Endothelial cell of umbilical vein (primary cell): ENCODE results near the gene SHPK. TPM values are rescaled to one million over a fixed set of nuclear protein-coding genes. Genes with fewer than 3 reads are reported as not detected.

Source experiments
- BruUV-seq: library from RNA; stranded (reverse); fragments of 400-500 nt; replicated peaks from 2 replicates; lab custom pipeline; 2021; lab: Mats Ljungman, UMichigan
- CTCF ChIA-PET: fragments of 300-600, 350-600 bp; sonication (Branson Sonifier 250); formaldehyde crosslinking; loops from one replicate; lab custom pipeline; 2021; ENCODE audit warnings: antibody characterized with exemption, inconsistent platforms; lab: Charles Lee
- POLR2A ChIA-PET: fragments of 300-600, 350-600 bp; sonication (Branson Sonifier 250); formaldehyde crosslinking; loops from one replicate; lab custom pipeline; 2021; ENCODE audit warnings: antibody characterized with exemption, inconsistent platforms; lab: Charles Lee
- DNase-seq: peaks from one replicate; pipeline ENCODE4 v3.0.0-alpha.2; 2011; ENCODE audit warnings: low read depth, low spot score
- FAIRE-seq: peaks from 2 replicates; lab custom pipeline; 2011; peaks lifted over from hg19 to GRCh38; lab: Jason Lieb, UNC
- H2AFZ ChIP-seq: 2 replicates; pipeline ENCODE4 v1.6.0; 2012; ENCODE audit warnings: low read depth, low read length, control low read depth, inconsistent platforms
- H3K27ac ChIP-seq: 2 replicates; pipeline ENCODE4 v1.5.1; 2011; ENCODE audit warnings: low read depth, mild to moderate bottlenecking, control low read depth, low read length, moderate library complexity; ENCODE audit not compliant: insufficient read depth
- H3K27me3 ChIP-seq, 2 experiments: 2 replicates each; pipeline versions ENCODE4 v1.6.0 to v1.6.1; 2011; ENCODE audit warnings: low read length in 2 of 2, mixed read lengths in 1 of 2; ENCODE audit not compliant: control insufficient read depth in 2 of 2, insufficient read depth in 2 of 2
- H3K36me3 ChIP-seq, 2 experiments: 2 replicates in 1 of 2; 3 replicates in 1 of 2; pipeline ENCODE4 v1.5.1; 2011; ENCODE audit warnings: low read length in 2 of 2, mild to moderate bottlenecking in 1 of 2, moderate library complexity in 1 of 2; ENCODE audit not compliant: control insufficient read depth in 2 of 2, insufficient read depth in 2 of 2; ENCODE audit errors: extremely low read depth in 1 of 2
- H3K4me1 ChIP-seq: 3 replicates; pipeline ENCODE4 v1.5.1; 2011; ENCODE audit warnings: mild to moderate bottlenecking, low read length; ENCODE audit not compliant: control insufficient read depth, insufficient read depth; ENCODE audit errors: extremely low read depth
- H3K4me2 ChIP-seq: 2 replicates; pipeline ENCODE4 v1.6.1; 2011; ENCODE audit warnings: low read length, control low read depth, mixed read lengths; ENCODE audit not compliant: insufficient read depth
- H3K4me3 ChIP-seq, 3 experiments: fragments of 200-600 bp in 1 of 3; sonication (generic), shearing (Covaris generic) in 1 of 3; replicated peaks in 1 of 3; 2 replicates each; pipeline ENCODE4 v1.5.1; 2011 to 2016; ENCODE audit warnings: control low read depth in 3 of 3, low read length in 3 of 3, mild to moderate bottlenecking in 2 of 3, inconsistent platforms in 1 of 3, low read depth in 1 of 3, moderate library complexity in 1 of 3; ENCODE audit not compliant: insufficient read depth in 1 of 3
- H3K79me2 ChIP-seq: 2 replicates; pipeline ENCODE4 v1.6.0; 2012; ENCODE audit warnings: low read length, inconsistent platforms; ENCODE audit not compliant: control insufficient read depth, insufficient read depth
- H3K9ac ChIP-seq: replicated peaks from 2 replicates; pipeline ENCODE3; 2011; ENCODE audit warnings: low read length, control low read depth; ENCODE audit not compliant: insufficient read depth; ENCODE audit errors: extremely low read depth
- H3K9me1 ChIP-seq: replicated peaks from 3 replicates; pipeline ENCODE4 v1.6.0; 2011; ENCODE audit warnings: mild to moderate bottlenecking, low read length; ENCODE audit not compliant: control insufficient read depth, insufficient read depth; ENCODE audit errors: extremely low read depth
- H3K9me3 ChIP-seq: replicated peaks from 2 replicates; pipeline ENCODE4 v1.5.1; 2012; ENCODE audit warnings: low read length, inconsistent platforms; ENCODE audit not compliant: control insufficient read depth, insufficient read depth
- H4K20me1 ChIP-seq: replicated peaks from 2 replicates; pipeline ENCODE3; 2011; ENCODE audit warnings: mild to moderate bottlenecking, low read length; ENCODE audit not compliant: control insufficient read depth, insufficient read depth; ENCODE audit errors: extremely low read depth
- EZH2 ChIP-seq: IDR thresholded peaks from 2 replicates; pipeline ENCODE4 v1.6.1; 2012; ENCODE audit warnings: borderline replicate concordance, low read depth, mild to moderate bottlenecking, moderate library complexity, low read length, inconsistent platforms; ENCODE audit not compliant: severe bottlenecking
- FOS ChIP-seq: IDR thresholded peaks from 2 replicates; pipeline ENCODE4 v1.6.1; 2011; ENCODE audit warnings: mild to moderate bottlenecking, low read length, moderate library complexity, borderline replicate concordance; ENCODE audit not compliant: insufficient read depth
- GATA2 ChIP-seq: IDR thresholded peaks from 2 replicates; pipeline ENCODE4 v1.7.0; 2011; ENCODE audit warnings: low read depth, mild to moderate bottlenecking, moderate library complexity, mixed read lengths, low read length; ENCODE audit not compliant: insufficient read length, insufficient read depth
- JUN ChIP-seq: IDR thresholded peaks from 2 replicates; pipeline ENCODE4 v1.6.1; 2011; ENCODE audit warnings: borderline replicate concordance, low read depth; ENCODE audit not compliant: insufficient read length, insufficient read depth
- MYC ChIP-seq: IDR thresholded peaks from one replicate; pipeline ENCODE4 v1.6.1; 2011; ENCODE audit warnings: mild to moderate bottlenecking, low read depth, low read length
- POLR2A ChIP-seq: IDR thresholded peaks from 2 replicates; pipeline ENCODE4 v1.6.1; 2012; ENCODE audit warnings: low read depth, mild to moderate bottlenecking, control low read depth, low read length
- POLR2AphosphoS5 ChIP-seq: IDR thresholded peaks from 2 replicates; pipeline ENCODE4 v1.6.1; 2012; ENCODE audit warnings: low read depth, mild to moderate bottlenecking, control low read depth, low read length, moderate library complexity; ENCODE audit not compliant: insufficient read depth
- dilution Hi-C: fragments of 300-500 bp; cut with MboI; formaldehyde crosslinking; loops from one replicate; pipeline ENCODE4 v1.15.0; 2019; ENCODE audit warnings: low sequenced_read_pairs; ENCODE audit not compliant: extremely low pct_ligation_motif_present
- intact Hi-C: fragments of 100-400 bp; cut with micrococcal nuclease; formaldehyde crosslinking; loops from one replicate; pipeline ENCODE4 v1.10.0; 2022
- polyA plus RNA-seq, 4 experiments: library from polyadenylated mRNA; depleted of rRNA in 3 of 4; stranded (reverse) in 3 of 4; unstranded in 1 of 4; fragments of >200 nt; gene quantifications; 2 replicates each; pipeline versions ENCODE4 v1.2.1 to v1.2.3, GENCODE V29; 2011 to 2012; ENCODE audit warnings: missing spikeins in 1 of 4
- total RNA-seq: library from RNA; stranded (reverse); gene quantifications from 2 replicates; pipeline ENCODE4 v1.2.3, GENCODE V29; 2021
- TF ChIP-seq, protein P1 (sequence below), 2 donors: IDR thresholded peaks; 1 replicate in 1 of 2; 2 replicates in 1 of 2; pipeline ENCODE4 v1.5.1; 2011; ENCODE audit warnings: low read length in 2 of 2, mild to moderate bottlenecking in 2 of 2, moderate library complexity in 2 of 2, control low read depth in 1 of 2, inconsistent platforms in 1 of 2, low read depth in 1 of 2; ENCODE audit not compliant: insufficient read depth in 1 of 2; ENCODE audit errors: extremely low read depth in 1 of 2
- TF ChIP-seq, protein P2 (sequence below): IDR thresholded peaks from 2 replicates; pipeline ENCODE4 v1.6.1; 2011; ENCODE audit not compliant: insufficient read depth, insufficient read length

Gene SHPK
- total and polyA plus RNA-seq, 2 donors (not counting 3 experiments of a cell fraction or from before 2014, with no cell fraction given), result 15.4 to 15.9 TPM

DNA sequence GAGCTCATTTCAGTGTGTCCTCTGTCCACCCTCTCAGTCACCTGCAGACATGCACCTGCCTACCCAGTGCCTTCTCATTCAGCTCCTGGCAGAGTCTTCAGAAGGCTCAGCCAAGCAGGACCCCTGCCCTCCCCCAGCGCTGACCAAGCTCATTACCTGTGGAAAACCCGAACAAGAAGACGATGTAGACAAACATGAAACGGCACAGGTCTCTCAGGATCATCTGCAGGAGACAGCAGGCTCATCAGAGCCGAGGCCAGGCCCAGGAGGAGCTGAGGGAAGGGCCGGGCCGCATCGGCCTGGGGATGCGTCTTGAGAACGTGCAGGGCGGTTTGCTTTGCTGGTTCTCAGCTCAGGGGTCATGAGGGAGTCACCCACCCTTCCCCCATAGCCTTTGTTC is 59.1 kb downstream of the SHPK start:
- no peaks in the 10 kb centered on the region for H3K4me1 ChIP-seq
- BruUV-seq, result no TSS peak
- no peaks in the 10 kb centered on the region for H3K27me3 ChIP-seq
- dilution Hi-C loops (no loop called here), intact Hi-C loops (no loop called here)
- H3K4me2 ChIP-seq, result no peak overlapping the region
- no peak overlapping the region for H3K4me3 ChIP-seq
- no peak overlapping the region for H3K9ac ChIP-seq
- no peaks in the 10 kb centered on the region for H3K79me2 ChIP-seq
- DNase-seq, result no peak
- ChIA-PET CTCF (interaction anchor here (1.0 kb wide), 1 partner anchor 14 kb away, joined by 5 read pairs; no protein-coding TSS in a partner anchor), POLR2A (no interaction called here)
- no peak for TF ChIP-seq JUN
- TF ChIP-seq, protein P1, sequence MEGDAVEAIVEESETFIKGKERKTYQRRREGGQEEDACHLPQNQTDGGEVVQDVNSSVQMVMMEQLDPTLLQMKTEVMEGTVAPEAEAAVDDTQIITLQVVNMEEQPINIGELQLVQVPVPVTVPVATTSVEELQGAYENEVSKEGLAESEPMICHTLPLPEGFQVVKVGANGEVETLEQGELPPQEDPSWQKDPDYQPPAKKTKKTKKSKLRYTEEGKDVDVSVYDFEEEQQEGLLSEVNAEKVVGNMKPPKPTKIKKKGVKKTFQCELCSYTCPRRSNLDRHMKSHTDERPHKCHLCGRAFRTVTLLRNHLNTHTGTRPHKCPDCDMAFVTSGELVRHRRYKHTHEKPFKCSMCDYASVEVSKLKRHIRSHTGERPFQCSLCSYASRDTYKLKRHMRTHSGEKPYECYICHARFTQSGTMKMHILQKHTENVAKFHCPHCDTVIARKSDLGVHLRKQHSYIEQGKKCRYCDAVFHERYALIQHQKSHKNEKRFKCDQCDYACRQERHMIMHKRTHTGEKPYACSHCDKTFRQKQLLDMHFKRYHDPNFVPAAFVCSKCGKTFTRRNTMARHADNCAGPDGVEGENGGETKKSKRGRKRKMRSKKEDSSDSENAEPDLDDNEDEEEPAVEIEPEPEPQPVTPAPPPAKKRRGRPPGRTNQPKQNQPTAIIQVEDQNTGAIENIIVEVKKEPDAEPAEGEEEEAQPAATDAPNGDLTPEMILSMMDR (IDR thresholded peaks at IDR 0.05; ENCODE audit: extremely low read depth in 1 of 2, insufficient read depth in 1 of 2, low read depth in 1 of 2, low read length in 2 of 2), result no peak
- TF ChIP-seq GATA2, result no peak
- no peak for TF ChIP-seq POLR2AphosphoS5
- no peak for TF ChIP-seq POLR2A
- TF ChIP-seq, protein P2, sequence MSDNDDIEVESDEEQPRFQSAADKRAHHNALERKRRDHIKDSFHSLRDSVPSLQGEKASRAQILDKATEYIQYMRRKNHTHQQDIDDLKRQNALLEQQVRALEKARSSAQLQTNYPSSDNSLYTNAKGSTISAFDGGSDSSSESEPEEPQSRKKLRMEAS, result no peak
- no peak for TF ChIP-seq MYC
- no peak for TF ChIP-seq FOS
- TF ChIP-seq EZH2, result no peak
- H3K9me1 ChIP-seq, result no peaks in the 10 kb centered on the region
- no peak overlapping the region for H3K27ac ChIP-seq
- no peaks in the 10 kb centered on the region for H3K9me3 ChIP-seq
- H3K36me3 ChIP-seq, result peaks cover 0 to 1% of the 10 kb centered on the region in 2 experiments
- no peak for FAIRE-seq
- H4K20me1 ChIP-seq, result no peaks in the 10 kb centered on the region
- H2AFZ ChIP-seq, result no peak overlapping the region
